ENCODE data around the gene UBIAD1. TPM values are rescaled to one million over a fixed set of nuclear protein-coding genes. Genes with fewer than 3 reads are reported as not detected.

Gene UBIAD1
- total and polyA plus RNA-seq, 2 of the 13 experiments (the other 11 are each of a cell fraction or from before 2014, with no cell fraction given), result 16.9 to 20.4 TPM

DNA sequence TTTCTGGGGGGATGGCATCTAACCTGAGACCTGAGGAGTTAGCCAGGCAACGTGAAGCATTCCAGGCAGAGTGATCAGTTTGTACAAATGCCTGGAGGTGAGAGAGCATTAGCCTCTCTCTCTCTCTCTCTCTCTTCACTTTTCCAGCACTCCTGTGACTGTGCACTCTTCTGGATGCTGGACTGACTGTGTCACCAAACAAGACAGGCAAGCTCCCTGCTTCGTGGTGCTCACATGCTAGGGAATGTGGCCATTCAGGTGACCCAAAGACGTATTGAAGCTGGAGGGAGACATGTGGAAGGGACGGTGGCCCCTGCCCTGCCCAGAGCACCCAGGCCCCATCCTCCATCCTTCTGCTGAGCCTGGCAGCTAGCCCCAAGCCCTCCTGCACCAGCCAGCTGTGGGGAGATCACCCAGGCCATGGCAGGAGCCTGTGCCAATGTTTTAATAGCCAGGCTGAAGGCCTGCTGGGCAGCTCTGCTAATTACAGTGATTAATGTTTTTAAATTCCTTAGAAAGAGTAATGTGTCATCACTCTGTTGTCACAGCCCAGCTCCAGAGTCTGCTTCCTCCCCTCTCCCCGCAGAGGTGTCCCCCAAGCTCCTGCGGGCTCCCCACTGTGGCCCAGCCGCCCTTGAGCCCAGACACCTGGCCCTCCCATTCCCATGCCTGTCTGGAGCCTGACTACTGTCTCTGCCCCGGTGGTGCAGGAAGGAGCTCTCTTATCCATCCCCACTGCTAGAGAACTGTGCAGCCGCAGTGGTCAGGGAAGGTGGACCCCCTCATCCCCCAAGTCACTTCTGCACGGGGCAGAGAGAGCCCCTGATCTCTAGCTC is 48.9 kb downstream of the UBIAD1 start (continued):
- TF ChIP-seq, protein P1, sequence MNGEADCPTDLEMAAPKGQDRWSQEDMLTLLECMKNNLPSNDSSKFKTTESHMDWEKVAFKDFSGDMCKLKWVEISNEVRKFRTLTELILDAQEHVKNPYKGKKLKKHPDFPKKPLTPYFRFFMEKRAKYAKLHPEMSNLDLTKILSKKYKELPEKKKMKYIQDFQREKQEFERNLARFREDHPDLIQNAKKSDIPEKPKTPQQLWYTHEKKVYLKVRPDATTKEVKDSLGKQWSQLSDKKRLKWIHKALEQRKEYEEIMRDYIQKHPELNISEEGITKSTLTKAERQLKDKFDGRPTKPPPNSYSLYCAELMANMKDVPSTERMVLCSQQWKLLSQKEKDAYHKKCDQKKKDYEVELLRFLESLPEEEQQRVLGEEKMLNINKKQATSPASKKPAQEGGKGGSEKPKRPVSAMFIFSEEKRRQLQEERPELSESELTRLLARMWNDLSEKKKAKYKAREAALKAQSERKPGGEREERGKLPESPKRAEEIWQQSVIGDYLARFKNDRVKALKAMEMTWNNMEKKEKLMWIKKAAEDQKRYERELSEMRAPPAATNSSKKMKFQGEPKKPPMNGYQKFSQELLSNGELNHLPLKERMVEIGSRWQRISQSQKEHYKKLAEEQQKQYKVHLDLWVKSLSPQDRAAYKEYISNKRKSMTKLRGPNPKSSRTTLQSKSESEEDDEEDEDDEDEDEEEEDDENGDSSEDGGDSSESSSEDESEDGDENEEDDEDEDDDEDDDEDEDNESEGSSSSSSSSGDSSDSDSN (CRISPR knock-in tag; IDR thresholded peaks at IDR 0.05), result no peak
- TF ChIP-seq ZNF629 (CRISPR knock-in tag; conservative IDR thresholded peaks at IDR 0.05), result no peak
- TF ChIP-seq ERF (CRISPR knock-in tag; IDR thresholded peaks at IDR 0.05), result no peak
- TF ChIP-seq ZNF557 (CRISPR knock-in tag; IDR thresholded peaks at IDR 0.05), result no peak

DNA sequence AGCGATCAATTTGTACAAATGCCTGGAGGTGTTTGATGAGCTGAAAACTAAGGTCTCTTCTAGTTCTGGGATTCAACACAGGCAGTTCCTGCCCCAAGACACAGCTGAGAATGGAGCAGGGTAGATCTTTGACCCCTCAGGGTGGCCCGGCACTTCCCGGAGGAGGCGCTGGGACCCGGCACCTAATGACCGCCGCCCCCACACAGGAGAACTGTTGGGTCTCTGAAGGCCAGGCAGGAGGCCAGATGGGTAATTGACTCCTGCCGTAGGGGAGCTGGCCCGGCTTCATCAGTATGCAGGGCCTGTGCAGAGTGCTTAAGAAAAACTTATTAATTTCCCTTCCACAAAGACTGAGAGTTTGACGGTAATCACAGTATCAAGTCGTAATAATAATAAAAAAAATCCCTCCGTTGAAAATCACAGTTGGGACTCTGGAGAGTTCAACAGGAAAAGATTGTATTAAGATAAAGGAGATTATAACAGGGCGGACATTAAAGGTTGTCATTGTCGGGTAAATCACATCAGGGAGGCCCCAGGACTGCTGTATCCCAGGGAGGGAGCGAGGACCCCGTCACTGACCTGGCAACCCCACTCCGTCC is 51.7 kb downstream of the UBIAD1 start:
- intact Hi-C loops (cut with micrococcal nuclease; ENCODE audit: unreplicated experiment) (no loop called here), in situ Hi-C loops (cut with HindIII; ENCODE audit: extremely low pct_ligation_motif_present, low pct_unique_long_range_greater_than_20kb) (no loop called here)
- FAIRE-seq (no peak), DNase-seq (ENCODE audit: low spot score) (no peak), ATAC-seq (no peak)
- Histone ChIP-seq H3K27ac (ENCODE audit: extremely low read length, insufficient read depth, low read length) (no peak overlapping the region), H3K9me3 (ENCODE audit: low read length) (no peaks in the 10 kb centered on the region), H3K9ac (ENCODE audit: insufficient read depth, low read depth, low read length) (no peak overlapping the region), H3K4me3 (replicated peaks in 1 of 3; ENCODE audit: insufficient read depth in 1 of 3, low read depth in 2 of 3, low read length in 3 of 3) (no peak overlapping the region), H3K27me3 (ENCODE audit: control insufficient read depth in 1 of 2, insufficient read depth in 2 of 2, low read length in 2 of 2) (peaks cover 5 to 35% of the 10 kb centered on the region in 2 experiments; a peak in 4 of 5 replicates), H3K79me2 (ENCODE audit: insufficient read depth, low read length) (no peaks in the 10 kb centered on the region), H4K20me1 (ENCODE audit: insufficient read depth, low read length) (no peaks in the 10 kb centered on the region), H3K4me1 (ENCODE audit: insufficient read depth, low read length) (no peaks in the 10 kb centered on the region), H2AFZ (ENCODE audit: low read length) (no peak overlapping the region), H3K36me3 (replicated peaks in 1 of 2; ENCODE audit: control insufficient read depth in 1 of 2, insufficient read depth in 2 of 2, low read length in 2 of 2) (no peaks in the 10 kb centered on the region), H3K4me2 (ENCODE audit: low read depth, low read length) (no peak overlapping the region)
- POLR2A ChIA-PET, result no interaction called here
- BruUV-seq (replicated peaks), result no TSS peak
- CTCF ChIA-PET (ENCODE audit: low intra/inter-chr PET ratio, low total read pairs), result no interaction called here
- WGBS (ENCODE audit: low lambda C conversion rate), result 42% methylated on average over 17 of the region's 17 CpGs
- TF ChIP-seq SMARCC2 (IDR thresholded peaks at IDR 0.05) (no peak), CC2D1A (CRISPR knock-in tag; IDR thresholded peaks at IDR 0.05) (no peak), KLF16 (CRISPR knock-in tag; IDR thresholded peaks at IDR 0.05) (no peak), MIXL1 (CRISPR knock-in tag; IDR thresholded peaks at IDR 0.05) (no peak), KLF13 (CRISPR knock-in tag; IDR thresholded peaks at IDR 0.05) (no peak), ZFYVE20 (CRISPR knock-in tag; IDR thresholded peaks at IDR 0.05; ENCODE audit: borderline replicate concordance, low read depth) (no peak), KAT7 (CRISPR knock-in tag; IDR thresholded peaks at IDR 0.05; ENCODE audit: borderline replicate concordance) (no peak), ZNF777 (CRISPR knock-in tag; IDR thresholded peaks at IDR 0.05) (no peak), XRCC5 (optimal IDR thresholded peaks at IDR 0.05; ENCODE audit: low read length) (no peak), MED1 (CRISPR knock-in tag; IDR thresholded peaks at IDR 0.05) (no peak), KDM3A (CRISPR knock-in tag; IDR thresholded peaks at IDR 0.05; ENCODE audit: low read depth) (no peak)
- TF ChIP-seq, protein P2, sequence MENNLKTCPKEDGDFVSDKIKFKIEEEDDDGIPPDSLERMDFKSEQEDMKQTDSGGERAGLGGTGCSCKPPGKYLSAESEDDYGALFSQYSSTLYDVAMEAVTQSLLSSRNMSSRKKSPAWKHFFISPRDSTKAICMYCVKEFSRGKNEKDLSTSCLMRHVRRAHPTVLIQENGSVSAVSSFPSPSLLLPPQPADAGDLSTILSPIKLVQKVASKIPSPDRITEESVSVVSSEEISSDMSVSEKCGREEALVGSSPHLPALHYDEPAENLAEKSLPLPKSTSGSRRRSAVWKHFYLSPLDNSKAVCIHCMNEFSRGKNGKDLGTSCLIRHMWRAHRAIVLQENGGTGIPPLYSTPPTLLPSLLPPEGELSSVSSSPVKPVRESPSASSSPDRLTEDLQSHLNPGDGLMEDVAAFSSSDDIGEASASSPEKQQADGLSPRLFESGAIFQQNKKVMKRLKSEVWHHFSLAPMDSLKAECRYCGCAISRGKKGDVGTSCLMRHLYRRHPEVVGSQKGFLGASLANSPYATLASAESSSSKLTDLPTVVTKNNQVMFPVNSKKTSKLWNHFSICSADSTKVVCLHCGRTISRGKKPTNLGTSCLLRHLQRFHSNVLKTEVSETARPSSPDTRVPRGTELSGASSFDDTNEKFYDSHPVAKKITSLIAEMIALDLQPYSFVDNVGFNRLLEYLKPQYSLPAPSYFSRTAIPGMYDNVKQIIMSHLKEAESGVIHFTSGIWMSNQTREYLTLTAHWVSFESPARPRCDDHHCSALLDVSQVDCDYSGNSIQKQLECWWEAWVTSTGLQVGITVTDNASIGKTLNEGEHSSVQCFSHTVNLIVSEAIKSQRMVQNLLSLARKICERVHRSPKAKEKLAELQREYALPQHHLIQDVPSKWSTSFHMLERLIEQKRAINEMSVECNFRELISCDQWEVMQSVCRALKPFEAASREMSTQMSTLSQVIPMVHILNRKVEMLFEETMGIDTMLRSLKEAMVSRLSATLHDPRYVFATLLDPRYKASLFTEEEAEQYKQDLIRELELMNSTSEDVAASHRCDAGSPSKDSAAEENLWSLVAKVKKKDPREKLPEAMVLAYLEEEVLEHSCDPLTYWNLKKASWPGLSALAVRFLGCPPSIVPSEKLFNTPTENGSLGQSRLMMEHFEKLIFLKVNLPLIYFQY (CRISPR knock-in tag; IDR thresholded peaks at IDR 0.05; ENCODE audit: borderline replicate concordance), result no peak

Data from HepG2 (cell line).